Sigmoid colon (tissue), 4 donors: ENCODE data around the gene HMX1.

Source experiments
- POLR2A ChIP-seq, 2 donors: fragments of 450-650 bp; IDR thresholded peaks; one replicate each; pipeline ENCODE4 v1.6.1; 2016; ENCODE audit warnings: antibody characterized with exemption in 2 of 2, mild to moderate bottlenecking in 2 of 2, moderate library complexity in 2 of 2
- POLR2AphosphoS5 ChIP-seq, 4 donors: sonication (generic); formaldehyde crosslinking; IDR thresholded peaks; one replicate each; pipeline ENCODE4 v1.6.1; 2017; ENCODE audit warnings: antibody characterized with exemption in 4 of 4
- TF ChIP-seq, protein P1 (sequence below), 4 experiments: fragments of 450-650 bp in 3 of 4; fragments of 200-600 bp in 1 of 4; IDR thresholded peaks; one replicate each; pipeline ENCODE4 v1.5.1; 2016 to 2019; ENCODE audit warnings: antibody characterized with exemption in 4 of 4, mild to moderate bottlenecking in 3 of 4, moderate library complexity in 2 of 4

DNA sequence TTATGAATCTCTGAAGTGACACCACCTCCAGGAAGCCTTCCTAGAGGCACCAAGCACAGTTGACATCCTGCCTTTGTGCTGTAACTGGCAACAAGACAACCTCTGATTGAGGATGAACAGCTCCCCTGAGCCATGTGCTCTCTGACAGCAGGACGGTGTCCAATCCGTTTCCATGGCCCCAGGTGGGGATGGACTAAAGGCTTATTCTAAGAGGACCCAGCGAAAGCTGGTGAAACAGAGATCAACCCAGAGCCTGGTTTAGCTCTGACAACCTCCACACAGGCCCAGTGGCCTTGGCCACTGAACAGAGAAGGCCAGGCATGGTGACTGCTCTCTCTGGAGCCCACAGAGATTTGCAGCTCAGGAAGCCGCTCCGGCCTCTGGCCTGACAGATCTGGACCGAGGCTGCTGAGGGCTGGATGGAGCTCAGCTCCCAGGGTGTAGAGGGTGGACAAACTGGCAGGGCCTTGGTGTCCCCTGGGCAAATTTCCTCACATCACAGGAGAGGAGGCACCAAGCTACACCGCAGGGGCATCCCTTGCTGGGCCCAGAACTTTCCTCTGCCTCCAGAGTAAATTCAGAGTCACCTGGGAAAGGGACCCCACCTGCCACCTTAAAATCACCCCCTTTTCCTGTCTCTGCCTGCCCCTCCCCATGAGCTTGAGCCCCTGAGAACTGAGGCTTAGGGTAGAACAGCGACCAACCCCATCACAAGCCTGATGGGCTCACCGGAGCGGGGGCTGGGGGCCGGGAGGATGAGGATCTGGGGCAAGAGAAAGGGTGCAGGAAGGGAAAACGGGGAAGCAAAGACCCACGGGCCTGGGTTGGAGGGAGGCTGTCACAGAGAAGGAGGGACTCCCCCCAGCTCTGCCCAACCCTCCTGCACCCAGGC is 40.2 kb downstream of the HMX1 start:
- TF ChIP-seq, protein P1, sequence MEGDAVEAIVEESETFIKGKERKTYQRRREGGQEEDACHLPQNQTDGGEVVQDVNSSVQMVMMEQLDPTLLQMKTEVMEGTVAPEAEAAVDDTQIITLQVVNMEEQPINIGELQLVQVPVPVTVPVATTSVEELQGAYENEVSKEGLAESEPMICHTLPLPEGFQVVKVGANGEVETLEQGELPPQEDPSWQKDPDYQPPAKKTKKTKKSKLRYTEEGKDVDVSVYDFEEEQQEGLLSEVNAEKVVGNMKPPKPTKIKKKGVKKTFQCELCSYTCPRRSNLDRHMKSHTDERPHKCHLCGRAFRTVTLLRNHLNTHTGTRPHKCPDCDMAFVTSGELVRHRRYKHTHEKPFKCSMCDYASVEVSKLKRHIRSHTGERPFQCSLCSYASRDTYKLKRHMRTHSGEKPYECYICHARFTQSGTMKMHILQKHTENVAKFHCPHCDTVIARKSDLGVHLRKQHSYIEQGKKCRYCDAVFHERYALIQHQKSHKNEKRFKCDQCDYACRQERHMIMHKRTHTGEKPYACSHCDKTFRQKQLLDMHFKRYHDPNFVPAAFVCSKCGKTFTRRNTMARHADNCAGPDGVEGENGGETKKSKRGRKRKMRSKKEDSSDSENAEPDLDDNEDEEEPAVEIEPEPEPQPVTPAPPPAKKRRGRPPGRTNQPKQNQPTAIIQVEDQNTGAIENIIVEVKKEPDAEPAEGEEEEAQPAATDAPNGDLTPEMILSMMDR (IDR thresholded peaks at IDR 0.05): no peak
- no peak for TF ChIP-seq POLR2AphosphoS5 (IDR thresholded peaks at IDR 0.05)
- TF ChIP-seq POLR2A (IDR thresholded peaks at IDR 0.05): no peak
